Measurements from ENCODE around the gene RERG. TPM values are rescaled to one million over a fixed set of nuclear protein-coding genes. Genes with fewer than 3 reads are reported as not detected.

Gene RERG
- total and polyA plus RNA-seq, 2 experiments from 2014 or later: 1.1 to 1.5 TPM

- Histone ChIP-seq H3K27me3 (ENCODE audit: insufficient read depth) (no peaks in the 10 kb centered on the region), H3K27ac (ENCODE audit: low read depth) (no peak overlapping the region), H3K4me3 (no peak overlapping the region), H3K4me2 (no peak overlapping the region), H3K79me2 (replicated peaks; ENCODE audit: insufficient read depth) (no peaks in the 10 kb centered on the region), H3K9me2 (ENCODE audit: insufficient read depth) (no peaks in the 10 kb centered on the region), H3K4me1 (ENCODE audit: insufficient read depth) (no peaks in the 10 kb centered on the region), H4K20me1 (replicated peaks; ENCODE audit: insufficient read depth) (no peaks in the 10 kb centered on the region), H2AFZ (no peak overlapping the region), H3K36me3 (ENCODE audit: insufficient read depth) (no peaks in the 10 kb centered on the region), H3F3A (replicated peaks; ENCODE audit: low read depth) (no peaks in the 10 kb centered on the region)
- Mint-ChIP-seq H3K27ac (no peak overlapping the region), H3K36me3 (ENCODE audit: low read depth) (no peaks in the 10 kb centered on the region), H3K4me3 (no peak overlapping the region), H3K4me1 (no peaks in the 10 kb centered on the region), H3K27me3 (ENCODE audit: insufficient read depth, low read depth, poor library complexity) (no peaks in the 10 kb centered on the region), H3K9me3 (no peaks in the 10 kb centered on the region)
- TF ChIP-seq CREB1 (CRISPR knock-in tag; IDR thresholded peaks at IDR 0.05; ENCODE audit: low read depth) (no peak), ZNF462 (CRISPR knock-in tag; IDR thresholded peaks at IDR 0.05) (no peak), EZH2 (IDR thresholded peaks at IDR 0.05; ENCODE audit: low read depth, unreplicated experiment) (no peak), JUNB (IDR thresholded peaks at IDR 0.05; ENCODE audit: unreplicated experiment) (no peak), NANOG (IDR thresholded peaks at IDR 0.05; ENCODE audit: borderline replicate concordance) (no peak), ZNF331 (CRISPR knock-in tag; IDR thresholded peaks at IDR 0.05; ENCODE audit: low read depth) (no peak), STAT1 (IDR thresholded peaks at IDR 0.05; ENCODE audit: unreplicated experiment) (no peak), REST (IDR thresholded peaks at IDR 0.05; ENCODE audit: unreplicated experiment) (no peak), CTCF (conservative IDR thresholded peaks at IDR 0.05; ENCODE audit: low read depth in 2 of 2) (no peak)
- DNase-seq (ENCODE audit: low spot score): no peak
- ATAC-seq: no peak
Measured at GRCh38 chr12:15123401-15123800, 97.8 kb downstream of the RERG start.
